Measurements from ENCODE around the gene CCDC138. TPM values are rescaled to one million over a fixed set of nuclear protein-coding genes. Genes with fewer than 3 reads are reported as not detected.

Gene CCDC138
- total RNA-seq, 1 experiment from 2014 or later, result 16.6 TPM

DNA sequence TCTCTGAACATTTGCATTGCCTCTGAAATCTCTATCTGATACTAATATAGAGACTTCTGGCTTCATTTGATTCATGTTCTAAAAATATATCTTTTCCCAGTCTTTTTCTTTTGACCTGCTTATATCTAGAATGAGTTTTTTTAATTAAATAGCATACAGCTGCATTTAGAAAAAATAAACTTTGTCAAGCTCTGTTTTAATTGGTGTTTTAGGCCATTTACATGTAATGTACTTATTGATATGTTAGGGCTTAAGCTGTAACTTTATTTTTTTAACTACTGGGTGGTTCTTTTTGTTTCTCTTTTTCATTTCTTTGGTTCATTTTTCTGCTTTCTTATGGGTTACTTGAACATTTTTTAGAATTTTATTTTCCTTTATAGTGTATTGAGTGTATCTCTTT lies 54.9 kb downstream of the CCDC138 start:
- DNase-seq (ENCODE audit: low read depth in 1 of 2, low spot score in 2 of 2), result no peak
- H3K9me3 ChIP-seq (replicated peaks), result peaks cover 4% of the 10 kb centered on the region

DNA sequence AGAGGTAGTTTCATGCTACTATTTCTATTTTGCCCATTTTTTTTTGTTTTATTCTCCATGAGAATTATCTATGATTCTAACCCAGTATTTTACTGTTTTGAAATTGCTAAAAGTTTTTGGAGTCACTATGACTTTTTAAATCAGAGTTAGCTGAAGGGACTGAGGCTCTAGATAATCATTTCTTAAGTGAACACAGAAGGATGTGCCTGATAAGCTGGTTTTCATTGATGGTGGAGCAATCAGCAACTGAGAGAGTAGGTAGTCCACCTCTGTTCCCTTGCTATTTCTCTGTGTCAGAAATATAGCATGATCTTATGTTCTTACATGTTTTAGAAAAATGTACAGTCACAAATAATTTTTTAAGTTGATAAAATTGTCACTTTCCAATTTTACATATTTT lies 59.4 kb downstream of the CCDC138 start:
- no peaks in the 10 kb centered on the region; the same call in 1 of the 2 replicates for H3K36me3 ChIP-seq
- no peak overlapping the region for H3K4me3 ChIP-seq
- no peaks in the 10 kb centered on the region; the same call in 1 of the 2 replicates for H3K9me3 ChIP-seq (replicated peaks)
- DNase-seq (ENCODE audit: low read depth in 1 of 2, low spot score in 2 of 2), result no peak
- no peak overlapping the region for H3K27ac ChIP-seq
- H3K27me3 ChIP-seq (replicated peaks), result no peaks in the 10 kb centered on the region
- no peaks in the 10 kb centered on the region for H3K4me1 ChIP-seq (replicated peaks)

More for the DNA sequence above, 54.9 kb downstream of the CCDC138 start:
- Histone ChIP-seq H3K4me3 (no peak overlapping the region), H3K36me3 (no peaks in the 10 kb centered on the region; the same call in 1 of the 2 replicates), H3K4me1 (replicated peaks) (no peaks in the 10 kb centered on the region), H3K27ac (no peak overlapping the region), H3K27me3 (replicated peaks) (no peaks in the 10 kb centered on the region)

DNA sequence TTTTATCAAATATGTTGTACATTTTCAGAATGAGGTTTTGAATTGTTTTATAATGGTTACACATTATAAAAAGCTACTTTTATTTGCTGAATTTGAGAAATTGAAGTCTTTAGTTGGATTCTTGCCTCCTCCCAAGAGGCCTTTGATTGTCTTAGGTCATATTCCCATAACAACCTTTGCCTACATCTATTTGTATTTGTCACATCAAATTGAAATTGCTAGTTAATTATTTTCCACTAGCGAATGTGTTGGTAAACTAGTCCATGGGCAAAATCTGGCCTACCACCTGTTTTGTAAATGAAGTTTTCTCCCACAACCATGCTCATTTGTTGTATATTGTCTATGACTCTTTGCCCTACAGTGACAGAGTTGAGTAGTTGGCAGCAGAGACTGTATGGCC lies 60.4 kb downstream of the CCDC138 start:
- H3K27me3 ChIP-seq (replicated peaks), result no peaks in the 10 kb centered on the region
- H3K9me3 ChIP-seq (replicated peaks), result no peaks in the 10 kb centered on the region
- no peaks in the 10 kb centered on the region for H3K4me1 ChIP-seq (replicated peaks)
- H3K4me3 ChIP-seq, result no peak overlapping the region
- DNase-seq (ENCODE audit: low read depth in 1 of 2, low spot score in 2 of 2), result no peak
- no peaks in the 10 kb centered on the region; the same call in 1 of the 2 replicates for H3K36me3 ChIP-seq
- H3K27ac ChIP-seq, result no peak overlapping the region

DNA sequence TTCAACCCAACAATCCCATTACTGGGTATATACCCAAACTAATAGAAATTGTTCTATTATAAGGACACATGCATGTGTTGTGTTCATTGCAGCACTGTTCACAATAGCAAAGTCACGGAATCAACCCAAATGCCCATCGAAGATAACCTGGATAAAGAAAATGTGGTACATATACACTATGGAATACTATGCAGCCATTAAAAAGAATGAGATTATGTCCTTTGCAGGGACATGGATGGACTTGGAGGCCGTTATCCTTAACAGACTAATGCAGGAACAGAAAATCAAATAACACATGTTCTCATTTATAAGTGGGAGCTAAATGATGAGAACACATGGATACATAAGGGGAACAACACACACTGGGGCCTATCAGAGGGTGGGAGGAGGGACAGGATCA lies 65.8 kb downstream of the CCDC138 start:
- Histone ChIP-seq H3K4me3 (no peak overlapping the region), H3K9me3 (replicated peaks) (no peaks in the 10 kb centered on the region), H3K27ac (no peak overlapping the region), H3K4me1 (replicated peaks) (no peaks in the 10 kb centered on the region), H3K36me3 (no peaks in the 10 kb centered on the region; the same call in 1 of the 2 replicates), H3K27me3 (replicated peaks) (no peaks in the 10 kb centered on the region)
- no peak for DNase-seq (ENCODE audit: low read depth in 1 of 2, low spot score in 2 of 2)

DNA sequence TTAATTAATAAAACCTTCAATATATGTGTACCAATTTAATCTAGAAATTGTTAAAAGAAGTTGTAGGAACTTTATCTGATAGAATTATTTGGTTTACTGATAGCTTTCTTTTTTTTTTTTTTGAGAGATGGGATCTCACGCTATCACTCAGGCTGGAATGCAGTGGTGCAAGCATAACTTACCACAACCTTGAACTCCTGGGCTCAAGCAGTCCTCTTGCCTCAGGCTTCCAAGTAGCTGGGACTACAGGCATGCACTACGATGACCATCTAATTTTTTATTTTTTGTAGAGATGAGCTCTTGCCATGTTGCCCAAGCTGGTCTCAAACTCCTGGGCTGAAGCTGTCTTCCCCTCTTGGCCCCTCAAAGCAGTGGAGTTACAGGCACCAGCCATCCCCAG lies 66.8 kb downstream of the CCDC138 start:
- H3K27ac ChIP-seq, result no peak overlapping the region
- H3K9me3 ChIP-seq (replicated peaks), result no peaks in the 10 kb centered on the region
- H3K27me3 ChIP-seq (replicated peaks), result no peaks in the 10 kb centered on the region
- no peaks in the 10 kb centered on the region for H3K4me1 ChIP-seq (replicated peaks)
- DNase-seq (ENCODE audit: low read depth in 1 of 2, low spot score in 2 of 2), result no peak
- H3K4me3 ChIP-seq, result no peak overlapping the region
- H3K36me3 ChIP-seq, result no peaks in the 10 kb centered on the region; the same call in 1 of the 2 replicates

DNA sequence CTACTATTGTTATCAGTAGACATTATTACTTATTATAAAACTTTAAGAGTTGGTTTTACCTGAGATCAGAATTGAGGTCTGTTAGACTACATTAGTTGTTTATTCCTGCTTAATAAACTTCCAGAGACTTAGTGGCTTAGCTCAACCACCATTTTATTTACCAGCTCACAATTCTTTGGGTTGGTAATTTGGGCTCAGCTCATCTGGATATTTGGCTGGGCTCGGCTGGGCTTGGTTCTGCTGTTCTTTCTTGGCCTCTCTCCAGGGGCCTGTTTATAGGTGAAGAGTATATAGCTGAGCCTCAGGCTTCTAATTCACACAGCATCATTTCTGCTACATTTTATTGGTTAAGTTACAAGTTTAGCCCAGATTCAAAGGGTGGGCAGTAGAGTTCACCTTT lies 67.9 kb downstream of the CCDC138 start:
- Histone ChIP-seq H3K27me3 (replicated peaks) (no peaks in the 10 kb centered on the region), H3K4me1 (replicated peaks) (no peaks in the 10 kb centered on the region), H3K9me3 (replicated peaks) (no peaks in the 10 kb centered on the region), H3K36me3 (no peaks in the 10 kb centered on the region; the same call in 1 of the 2 replicates), H3K4me3 (no peak overlapping the region), H3K27ac (no peak overlapping the region)
- DNase-seq (ENCODE audit: low read depth in 1 of 2, low spot score in 2 of 2), result no peak

DNA sequence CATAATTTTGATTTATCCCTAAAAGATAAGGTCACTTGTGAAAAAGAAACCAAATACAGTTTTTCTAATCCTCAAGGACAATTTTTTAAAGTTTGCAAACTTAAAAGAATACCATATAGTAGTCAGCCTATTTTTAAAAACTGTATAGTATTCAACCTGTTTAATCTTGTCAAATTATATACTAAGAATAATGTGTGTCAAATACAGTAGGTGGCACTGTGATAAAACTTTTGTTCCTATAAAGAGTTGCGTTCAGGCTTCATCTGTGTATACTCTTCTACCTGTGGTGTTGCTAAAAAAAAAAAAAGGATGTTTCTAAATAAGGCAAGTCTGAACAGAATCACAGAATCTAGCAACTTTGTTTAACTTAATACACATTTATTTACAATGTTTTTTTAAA lies 68.6 kb downstream of the CCDC138 start:
- no peaks in the 10 kb centered on the region for H3K27me3 ChIP-seq (replicated peaks)
- no peaks in the 10 kb centered on the region for H3K9me3 ChIP-seq (replicated peaks)
- no peaks in the 10 kb centered on the region for H3K4me1 ChIP-seq (replicated peaks)
- no peak for DNase-seq (ENCODE audit: low read depth in 1 of 2, low spot score in 2 of 2)
- no peaks in the 10 kb centered on the region; the same call in 1 of the 2 replicates for H3K36me3 ChIP-seq
- no peak overlapping the region for H3K4me3 ChIP-seq
- no peak overlapping the region for H3K27ac ChIP-seq

DNA sequence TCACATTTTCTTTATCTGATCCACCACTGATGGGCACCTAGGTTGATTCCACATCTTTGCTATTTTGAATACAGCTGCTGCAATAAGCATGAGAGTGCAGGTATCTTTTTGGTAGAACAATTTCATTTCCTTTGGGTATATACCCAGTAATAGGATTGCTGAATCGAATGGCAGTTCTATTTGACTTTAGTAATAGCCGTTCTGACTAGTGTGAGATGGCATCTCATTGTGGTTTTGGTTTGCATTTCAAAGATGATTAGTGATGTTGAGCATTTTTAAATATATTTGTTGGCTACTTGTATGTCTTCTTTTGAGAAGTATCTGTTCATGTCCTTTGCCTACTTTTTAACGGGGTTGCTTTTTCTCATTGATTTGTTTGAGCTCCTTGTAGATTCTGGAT lies 72.3 kb downstream of the CCDC138 start:
- Histone ChIP-seq H3K27ac (no peak overlapping the region), H3K9me3 (replicated peaks) (no peaks in the 10 kb centered on the region), H3K4me3 (no peak overlapping the region), H3K27me3 (replicated peaks) (no peaks in the 10 kb centered on the region), H3K4me1 (replicated peaks) (no peaks in the 10 kb centered on the region), H3K36me3 (no peaks in the 10 kb centered on the region)
- DNase-seq (ENCODE audit: low read depth in 1 of 2, low spot score in 2 of 2), result no peak

DNA sequence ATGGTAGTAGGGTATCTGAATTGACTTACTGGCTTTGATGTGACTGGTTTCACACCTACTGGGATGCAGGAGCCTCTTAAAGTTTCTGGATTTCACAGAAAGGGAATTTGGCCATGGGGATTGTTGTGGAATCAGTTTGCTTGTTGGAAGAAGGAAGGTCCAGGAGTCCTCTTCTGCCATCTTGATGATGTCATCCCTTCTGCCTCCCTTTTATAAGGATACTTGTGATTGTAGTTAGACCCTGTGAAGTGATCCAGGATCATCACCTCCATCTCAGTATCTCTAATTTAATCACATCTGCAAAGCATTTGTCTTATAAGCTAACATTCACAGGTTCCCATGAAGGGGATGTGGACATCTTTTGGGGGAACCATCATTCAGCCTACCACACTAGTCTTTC lies 79.5 kb downstream of the CCDC138 start:
- Histone ChIP-seq H3K4me3 (no peak overlapping the region), H3K27me3 (replicated peaks) (no peaks in the 10 kb centered on the region), H3K36me3 (peaks cover 9% of the 10 kb centered on the region; the same call in 1 of the 2 replicates), H3K4me1 (replicated peaks) (no peaks in the 10 kb centered on the region), H3K27ac (no peak overlapping the region), H3K9me3 (replicated peaks) (no peaks in the 10 kb centered on the region)
- no peak for DNase-seq (ENCODE audit: low read depth in 1 of 2, low spot score in 2 of 2)

DNA sequence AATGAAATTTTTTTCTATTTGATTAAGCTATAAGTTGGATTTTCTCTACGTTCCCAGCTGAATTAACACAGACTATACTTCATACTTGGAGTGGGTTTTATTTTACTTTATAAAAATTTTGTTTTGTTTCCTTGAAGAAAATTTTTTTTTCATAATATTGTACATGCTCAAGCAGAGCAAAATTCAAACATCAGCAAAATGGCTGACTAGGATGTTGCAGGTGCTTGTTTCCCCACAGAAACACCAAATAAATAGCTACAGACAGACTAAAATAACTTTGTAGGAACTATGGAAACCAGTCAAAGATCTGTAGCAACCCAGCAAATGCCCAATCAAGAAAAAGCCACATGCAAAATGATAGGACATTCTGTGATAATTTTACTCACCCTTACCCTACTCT lies 82.3 kb downstream of the CCDC138 start:
- peaks cover 9% of the 10 kb centered on the region; the same call in 1 of the 2 replicates for H3K36me3 ChIP-seq
- no peak for DNase-seq (ENCODE audit: low read depth in 1 of 2, low spot score in 2 of 2)
- H3K27ac ChIP-seq, result no peak overlapping the region
- no peaks in the 10 kb centered on the region for H3K9me3 ChIP-seq (replicated peaks)
- no peaks in the 10 kb centered on the region for H3K4me1 ChIP-seq (replicated peaks)
- no peaks in the 10 kb centered on the region for H3K27me3 ChIP-seq (replicated peaks)
- H3K4me3 ChIP-seq, result no peak overlapping the region

DNA sequence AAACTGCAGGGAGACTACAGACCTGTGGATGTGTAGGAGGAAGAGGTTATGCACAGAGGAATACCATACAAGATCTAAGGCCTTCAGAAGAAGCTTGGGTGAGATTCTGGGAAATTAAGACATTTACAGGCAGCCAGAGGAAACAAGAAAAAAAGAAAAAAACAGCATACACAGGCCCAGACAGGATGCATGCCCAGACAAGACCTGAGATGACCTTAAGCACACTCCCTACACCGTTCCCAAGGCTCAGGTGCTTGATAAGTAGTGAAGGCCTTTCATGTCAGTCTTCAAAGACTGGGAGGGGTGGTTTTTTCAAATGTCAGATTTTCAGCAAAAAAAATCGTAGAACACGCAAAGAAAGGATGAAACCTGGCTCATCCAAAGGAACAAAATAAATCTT lies 83.0 kb downstream of the CCDC138 start:
- no peaks in the 10 kb centered on the region for H3K4me1 ChIP-seq (replicated peaks)
- no peak overlapping the region for H3K27ac ChIP-seq
- H3K9me3 ChIP-seq (replicated peaks), result no peaks in the 10 kb centered on the region
- no peaks in the 10 kb centered on the region for H3K27me3 ChIP-seq (replicated peaks)
- no peak overlapping the region for H3K4me3 ChIP-seq
- peaks cover 9% of the 10 kb centered on the region; the same call in 1 of the 2 replicates for H3K36me3 ChIP-seq
- DNase-seq (ENCODE audit: low read depth in 1 of 2, low spot score in 2 of 2), result no peak

DNA sequence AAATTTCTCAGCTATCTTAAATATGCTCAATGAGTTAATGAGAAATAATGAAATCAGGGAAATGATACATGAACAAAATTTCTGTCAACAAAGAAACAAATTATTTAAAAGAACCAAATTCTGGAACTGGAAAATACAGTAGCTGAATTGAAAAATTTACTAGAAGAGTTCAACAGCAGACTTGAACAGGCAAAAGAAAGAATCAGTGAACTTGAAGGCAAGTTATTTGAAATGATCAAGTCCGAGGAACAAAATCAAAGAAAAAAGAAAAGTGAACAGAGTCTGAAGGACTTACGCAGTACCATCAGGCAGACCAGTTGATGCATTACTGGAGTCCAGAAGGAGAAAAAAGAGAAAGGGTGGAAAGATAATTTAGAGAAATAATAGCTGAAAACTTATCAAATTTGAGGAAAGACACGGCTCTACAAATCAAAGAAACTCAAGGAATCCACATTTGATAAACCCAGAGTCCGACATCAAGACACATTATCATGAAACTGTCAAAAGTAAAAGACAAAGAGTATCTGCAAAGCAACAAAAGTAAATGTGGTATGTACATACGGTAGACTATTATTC lies 83.6 kb downstream of the CCDC138 start:
- Histone ChIP-seq H3K4me1 (replicated peaks) (no peaks in the 10 kb centered on the region), H3K27ac (no peak overlapping the region), H3K9me3 (replicated peaks) (no peaks in the 10 kb centered on the region), H3K36me3 (peaks cover 9% of the 10 kb centered on the region; the same call in 1 of the 2 replicates), H3K4me3 (no peak overlapping the region), H3K27me3 (replicated peaks) (no peaks in the 10 kb centered on the region)
- no peak for DNase-seq (ENCODE audit: low read depth in 1 of 2, low spot score in 2 of 2)

DNA sequence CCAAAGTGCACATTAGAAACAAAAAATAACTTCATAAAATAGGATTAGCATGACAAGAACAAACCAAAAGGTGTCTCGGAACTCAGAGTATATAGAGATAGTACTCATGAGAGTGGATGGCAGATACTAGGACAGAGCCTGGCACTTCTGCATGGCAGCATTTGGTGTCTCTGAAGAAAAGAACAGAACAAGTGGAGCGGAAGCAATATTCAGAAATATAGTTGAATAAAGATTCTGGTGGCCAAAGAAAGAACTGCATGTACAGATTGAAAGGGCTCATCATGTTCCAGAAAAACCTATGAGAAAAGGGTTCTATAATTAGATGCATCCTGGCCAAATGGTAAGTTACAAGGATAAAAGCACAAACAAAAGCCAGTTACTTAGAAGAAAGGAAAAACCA lies 90.9 kb downstream of the CCDC138 start:
- no peaks in the 10 kb centered on the region for H3K4me1 ChIP-seq (replicated peaks)
- no peak overlapping the region for H3K27ac ChIP-seq
- no peak overlapping the region for H3K4me3 ChIP-seq
- H3K27me3 ChIP-seq (replicated peaks), result no peaks in the 10 kb centered on the region
- no peaks in the 10 kb centered on the region for H3K9me3 ChIP-seq (replicated peaks)
- no peaks in the 10 kb centered on the region for H3K36me3 ChIP-seq
- no peak for DNase-seq (ENCODE audit: low read depth in 1 of 2, low spot score in 2 of 2)

DNA sequence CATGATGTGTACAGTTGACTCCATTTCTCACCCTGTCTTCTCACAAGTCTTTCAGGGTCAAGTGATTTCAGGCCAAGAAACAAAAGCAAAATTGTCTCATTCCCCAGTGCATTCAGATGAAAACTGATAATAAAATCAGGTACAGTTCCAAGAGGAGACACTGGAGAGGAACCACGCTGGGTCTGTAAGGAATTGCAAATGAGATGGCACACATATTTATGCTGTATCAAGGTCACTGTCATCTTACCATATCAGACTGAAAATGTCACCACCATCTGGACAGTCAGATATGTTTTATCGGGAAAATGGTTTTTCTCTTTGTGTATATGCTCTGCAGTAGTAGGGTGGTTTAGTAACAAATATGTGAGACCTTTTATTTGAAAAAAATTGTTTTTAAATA lies 91.7 kb downstream of the CCDC138 start:
- Histone ChIP-seq H3K9me3 (replicated peaks) (no peaks in the 10 kb centered on the region), H3K36me3 (no peaks in the 10 kb centered on the region), H3K4me3 (no peak overlapping the region), H3K4me1 (replicated peaks) (no peaks in the 10 kb centered on the region), H3K27me3 (replicated peaks) (no peaks in the 10 kb centered on the region), H3K27ac (no peak overlapping the region)
- no peak for DNase-seq (ENCODE audit: low read depth in 1 of 2, low spot score in 2 of 2)

DNA sequence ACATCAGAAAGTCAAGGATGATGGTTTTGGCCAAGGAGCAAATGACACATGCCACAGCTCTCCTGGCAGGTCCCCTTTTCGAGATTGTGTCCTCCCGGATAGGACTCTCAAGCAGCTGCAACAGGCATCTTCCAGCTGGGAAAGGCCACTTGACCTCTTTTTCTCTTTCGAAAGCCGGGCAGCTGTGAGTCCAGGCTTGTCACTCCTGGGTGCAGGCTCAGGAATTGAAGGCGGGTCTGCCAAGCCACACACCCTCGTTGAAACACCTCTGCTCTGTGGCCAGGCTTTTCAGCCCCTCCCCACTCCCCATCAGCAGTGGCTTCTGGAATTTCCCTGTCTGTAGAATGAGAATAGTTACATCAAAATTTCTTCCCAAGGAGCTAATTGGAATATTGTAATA lies 98.0 kb downstream of the CCDC138 start:
- no peaks in the 10 kb centered on the region for H3K36me3 ChIP-seq
- H3K27ac ChIP-seq, result no peak overlapping the region
- no peak overlapping the region for H3K4me3 ChIP-seq
- no peaks in the 10 kb centered on the region for H3K4me1 ChIP-seq (replicated peaks)
- H3K9me3 ChIP-seq (replicated peaks), result peaks cover 2% of the 10 kb centered on the region; the same call in 1 of the 2 replicates
- no peaks in the 10 kb centered on the region for H3K27me3 ChIP-seq (replicated peaks)
- no peak for DNase-seq (ENCODE audit: low read depth in 1 of 2, low spot score in 2 of 2)

All from SJSA1 (cell line).